Measurements from ENCODE around the gene CHN2. TPM values are rescaled to one million over a fixed set of nuclear protein-coding genes. Genes with fewer than 3 reads are reported as not detected.

CHN2 gene
- total and polyA plus RNA-seq, 2 donors (not counting 1 experiment from before 2014, with no cell fraction given), result 0.86 to 1.4 TPM

DNA sequence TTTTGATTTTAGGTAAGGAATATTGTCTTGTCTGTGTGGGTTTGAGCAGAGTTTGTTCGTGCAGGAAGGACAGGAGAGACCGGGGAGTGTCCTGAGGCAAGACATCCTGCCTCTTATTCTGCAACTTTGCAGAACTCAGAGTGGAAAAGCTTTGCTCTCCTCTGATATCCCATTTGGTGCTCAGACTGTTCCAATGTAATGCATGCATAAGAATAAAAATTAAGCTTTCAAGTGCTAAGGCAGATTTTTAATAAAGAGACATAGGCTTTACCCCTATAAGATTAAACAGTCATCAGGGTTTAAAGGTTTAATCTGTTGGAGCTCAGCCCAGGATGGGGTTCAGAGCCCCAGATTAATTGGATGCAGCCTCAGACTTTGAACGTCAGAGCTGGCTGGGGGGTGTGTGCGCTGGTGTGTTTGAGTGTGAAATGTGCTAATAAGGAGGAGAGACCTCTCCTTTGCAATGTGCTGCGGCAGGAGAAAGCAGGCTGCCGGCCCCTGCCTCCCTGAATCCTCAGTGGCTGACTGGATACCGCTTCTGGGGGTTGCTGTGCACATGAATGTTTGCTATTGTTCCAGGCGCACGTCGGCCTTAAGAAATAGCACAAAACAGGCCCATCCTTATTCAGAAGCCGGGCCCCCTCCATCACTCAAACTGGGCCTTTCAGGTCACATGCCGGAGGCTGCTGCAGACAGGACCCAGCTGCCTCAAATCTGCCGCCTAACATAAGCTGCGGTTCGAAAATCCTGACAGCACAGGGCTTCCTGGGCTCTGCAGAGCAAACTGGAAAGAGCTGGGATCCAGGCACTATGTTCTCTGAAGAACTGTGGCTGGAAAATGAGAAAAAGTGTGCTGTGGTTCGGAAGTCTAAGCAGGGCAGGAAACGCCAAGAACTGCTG lies 285.0 kb downstream of the CHN2 start:
- H3K4me1 Mint-ChIP-seq, result no peaks in the 10 kb centered on the region
- Histone ChIP-seq H3K4me1 (ENCODE audit: control insufficient read depth in 2 of 2, insufficient read depth in 2 of 2, low read length in 2 of 2) (no peaks in the 10 kb centered on the region), H3K4me3 (ENCODE audit: control extremely low read depth in 1 of 5, extremely low read depth in 1 of 5, insufficient read depth in 1 of 5, low read depth in 2 of 5, low read length in 4 of 5) (no peak overlapping the region), H3K9me3 (ENCODE audit: control extremely low read depth in 1 of 3, control insufficient read depth in 2 of 3, insufficient read depth in 1 of 3, low read length in 2 of 3) (no peaks in the 10 kb centered on the region), H2AFZ (ENCODE audit: insufficient read depth, low read depth, low read length, poor library complexity, severe bottlenecking) (no peak overlapping the region), H3K4me2 (replicated peaks; ENCODE audit: low read depth, low read length, poor library complexity, severe bottlenecking) (no peak overlapping the region), H3K27me3 (replicated peaks in 1 of 4; ENCODE audit: control extremely low read depth in 1 of 4, control insufficient read depth in 3 of 4, insufficient read depth in 4 of 4, low read length in 3 of 4) (peaks cover 0 to 3% (median 0%) of the 10 kb centered on the region in 4 experiments), H3K36me3 (replicated peaks in 1 of 2; ENCODE audit: control extremely low read depth in 1 of 2, control insufficient read depth in 1 of 2, extremely low read depth in 1 of 2, insufficient read depth in 2 of 2, low read length in 1 of 2) (no peaks in the 10 kb centered on the region), H3K9ac (ENCODE audit: low read length) (no peak overlapping the region), H4K20me1 (ENCODE audit: control insufficient read depth, insufficient read depth, low read length, poor library complexity, severe bottlenecking) (no peaks in the 10 kb centered on the region), H3K27ac (ENCODE audit: low read length in 2 of 2) (no peak overlapping the region), H3K79me2 (ENCODE audit: control insufficient read depth, insufficient read depth, low read length) (no peaks in the 10 kb centered on the region)
- H3K9me3 Mint-ChIP-seq (ENCODE audit: insufficient read depth), result no peaks in the 10 kb centered on the region
- peaks cover under 1% of the 10 kb centered on the region for H3K27me3 Mint-ChIP-seq
- TF ChIP-seq, protein P1, sequence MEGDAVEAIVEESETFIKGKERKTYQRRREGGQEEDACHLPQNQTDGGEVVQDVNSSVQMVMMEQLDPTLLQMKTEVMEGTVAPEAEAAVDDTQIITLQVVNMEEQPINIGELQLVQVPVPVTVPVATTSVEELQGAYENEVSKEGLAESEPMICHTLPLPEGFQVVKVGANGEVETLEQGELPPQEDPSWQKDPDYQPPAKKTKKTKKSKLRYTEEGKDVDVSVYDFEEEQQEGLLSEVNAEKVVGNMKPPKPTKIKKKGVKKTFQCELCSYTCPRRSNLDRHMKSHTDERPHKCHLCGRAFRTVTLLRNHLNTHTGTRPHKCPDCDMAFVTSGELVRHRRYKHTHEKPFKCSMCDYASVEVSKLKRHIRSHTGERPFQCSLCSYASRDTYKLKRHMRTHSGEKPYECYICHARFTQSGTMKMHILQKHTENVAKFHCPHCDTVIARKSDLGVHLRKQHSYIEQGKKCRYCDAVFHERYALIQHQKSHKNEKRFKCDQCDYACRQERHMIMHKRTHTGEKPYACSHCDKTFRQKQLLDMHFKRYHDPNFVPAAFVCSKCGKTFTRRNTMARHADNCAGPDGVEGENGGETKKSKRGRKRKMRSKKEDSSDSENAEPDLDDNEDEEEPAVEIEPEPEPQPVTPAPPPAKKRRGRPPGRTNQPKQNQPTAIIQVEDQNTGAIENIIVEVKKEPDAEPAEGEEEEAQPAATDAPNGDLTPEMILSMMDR (IDR thresholded peaks at IDR 0.05), result no peak
- no peak for TF ChIP-seq EZH2 (IDR thresholded peaks at IDR 0.05; ENCODE audit: borderline replicate concordance, insufficient read depth, low read depth, low read length, poor library complexity, severe bottlenecking)
- 95% methylated on average over 17 of the region's 17 CpGs for WGBS (ENCODE audit: insufficient coverage)
- H3K27ac Mint-ChIP-seq, result no peak overlapping the region
- DNase-seq (no peak), ATAC-seq (ENCODE audit: low read depth) (no peak)
- ChIA-PET POLR2A (no interaction called here), CTCF (no interaction called here)
- H3K4me3 Mint-ChIP-seq, result no peak overlapping the region
- intact Hi-C loops (cut with micrococcal nuclease), result no loop called here

DNA sequence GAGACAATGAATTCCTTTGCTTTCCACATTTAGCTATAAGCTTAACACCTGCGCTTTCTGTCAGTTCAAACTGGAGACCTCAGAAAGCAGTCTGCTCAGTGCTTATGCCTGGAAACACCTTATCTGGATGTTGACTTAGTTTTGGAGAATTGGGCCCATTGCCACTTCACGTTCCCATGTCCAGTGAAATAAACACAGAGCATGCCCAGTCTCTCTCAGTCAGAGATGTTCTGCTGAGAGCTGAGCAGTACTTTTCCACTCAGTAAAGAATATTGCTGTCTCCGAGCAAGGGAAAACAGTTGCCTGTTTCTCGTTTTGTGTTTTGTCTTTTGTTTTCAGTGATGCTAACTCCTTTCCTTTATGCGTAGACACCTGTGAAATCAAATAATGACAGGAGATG lies 285.9 kb downstream of the CHN2 start:
- 92% methylated on average over 5 of the region's 5 CpGs for WGBS (ENCODE audit: insufficient coverage)
- no peak for DNase-seq
- Mint-ChIP-seq H3K9me3 (ENCODE audit: insufficient read depth) (no peaks in the 10 kb centered on the region), H3K4me3 (no peak overlapping the region), H3K27ac (no peak overlapping the region), H3K4me1 (no peaks in the 10 kb centered on the region), H3K27me3 (peaks cover 3% of the 10 kb centered on the region)
- intact Hi-C loops (cut with micrococcal nuclease), result no loop called here
- H3K4me3 ChIP-seq (ENCODE audit: control extremely low read depth in 1 of 5, extremely low read depth in 1 of 5, insufficient read depth in 1 of 5, low read depth in 2 of 5, low read length in 4 of 5), result no peak overlapping the region
- no peak overlapping the region for H3K9ac ChIP-seq (ENCODE audit: low read length)
- TF ChIP-seq EZH2 (IDR thresholded peaks at IDR 0.05; ENCODE audit: borderline replicate concordance, insufficient read depth, low read depth, low read length, poor library complexity, severe bottlenecking), result no peak
- TF ChIP-seq, protein P1 (IDR thresholded peaks at IDR 0.05), result no peak
- H4K20me1 ChIP-seq (ENCODE audit: control insufficient read depth, insufficient read depth, low read length, poor library complexity, severe bottlenecking), result no peaks in the 10 kb centered on the region
- H3K79me2 ChIP-seq (ENCODE audit: control insufficient read depth, insufficient read depth, low read length), result no peaks in the 10 kb centered on the region
- POLR2A ChIA-PET, result no interaction called here
- H3K27ac ChIP-seq (ENCODE audit: low read length in 2 of 2), result no peak overlapping the region
- CTCF ChIA-PET, result no interaction called here
- no peak overlapping the region for H2AFZ ChIP-seq (ENCODE audit: insufficient read depth, low read depth, low read length, poor library complexity, severe bottlenecking)
- no peak overlapping the region for H3K4me2 ChIP-seq (replicated peaks; ENCODE audit: low read depth, low read length, poor library complexity, severe bottlenecking)
- H3K9me3 ChIP-seq (ENCODE audit: control extremely low read depth in 1 of 3, control insufficient read depth in 2 of 3, insufficient read depth in 1 of 3, low read length in 2 of 3), result no peaks in the 10 kb centered on the region
- no peak for ATAC-seq (ENCODE audit: low read depth)
- H3K27me3 ChIP-seq (replicated peaks in 1 of 4; ENCODE audit: control extremely low read depth in 1 of 4, control insufficient read depth in 3 of 4, insufficient read depth in 4 of 4, low read length in 3 of 4), result no peaks in the 10 kb centered on the region
- H3K36me3 ChIP-seq (replicated peaks in 1 of 2; ENCODE audit: control extremely low read depth in 1 of 2, control insufficient read depth in 1 of 2, extremely low read depth in 1 of 2, insufficient read depth in 2 of 2, low read length in 1 of 2), result no peaks in the 10 kb centered on the region
- no peaks in the 10 kb centered on the region for H3K4me1 ChIP-seq (ENCODE audit: control insufficient read depth in 2 of 2, insufficient read depth in 2 of 2, low read length in 2 of 2)

All from B cell (primary cell).